Measurements from ENCODE around the gene GNAI3.

DNA sequence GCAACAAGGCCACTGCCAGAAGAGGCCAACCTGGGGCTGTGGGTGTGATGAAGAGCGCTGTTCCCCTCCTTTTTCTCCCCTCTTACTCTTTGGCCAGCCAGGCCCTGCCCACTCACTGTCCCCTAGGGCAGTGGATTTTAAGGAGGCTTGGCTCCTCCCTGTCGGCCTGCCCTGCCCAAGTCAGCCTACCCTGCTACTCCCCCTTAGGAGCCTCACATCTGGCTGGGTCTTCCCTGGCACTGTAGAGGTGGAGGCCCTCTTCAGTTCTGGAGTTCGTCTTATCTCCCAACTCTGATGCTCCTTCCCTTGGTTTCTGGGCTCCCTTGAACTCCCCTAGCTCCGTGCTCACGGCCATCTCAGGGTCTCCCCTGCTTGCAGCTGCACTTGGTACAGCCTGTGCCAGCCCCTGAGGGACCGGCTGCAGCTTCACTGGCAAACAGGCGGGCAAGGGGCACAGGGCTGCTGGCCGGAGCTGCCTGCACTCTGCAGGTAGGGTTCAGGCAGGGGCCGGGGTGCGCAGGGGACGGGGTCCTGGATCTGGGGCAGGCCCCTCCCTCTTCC, 75.3 kb downstream of the GNAI3 start:
- TF ChIP-seq, protein P1, sequence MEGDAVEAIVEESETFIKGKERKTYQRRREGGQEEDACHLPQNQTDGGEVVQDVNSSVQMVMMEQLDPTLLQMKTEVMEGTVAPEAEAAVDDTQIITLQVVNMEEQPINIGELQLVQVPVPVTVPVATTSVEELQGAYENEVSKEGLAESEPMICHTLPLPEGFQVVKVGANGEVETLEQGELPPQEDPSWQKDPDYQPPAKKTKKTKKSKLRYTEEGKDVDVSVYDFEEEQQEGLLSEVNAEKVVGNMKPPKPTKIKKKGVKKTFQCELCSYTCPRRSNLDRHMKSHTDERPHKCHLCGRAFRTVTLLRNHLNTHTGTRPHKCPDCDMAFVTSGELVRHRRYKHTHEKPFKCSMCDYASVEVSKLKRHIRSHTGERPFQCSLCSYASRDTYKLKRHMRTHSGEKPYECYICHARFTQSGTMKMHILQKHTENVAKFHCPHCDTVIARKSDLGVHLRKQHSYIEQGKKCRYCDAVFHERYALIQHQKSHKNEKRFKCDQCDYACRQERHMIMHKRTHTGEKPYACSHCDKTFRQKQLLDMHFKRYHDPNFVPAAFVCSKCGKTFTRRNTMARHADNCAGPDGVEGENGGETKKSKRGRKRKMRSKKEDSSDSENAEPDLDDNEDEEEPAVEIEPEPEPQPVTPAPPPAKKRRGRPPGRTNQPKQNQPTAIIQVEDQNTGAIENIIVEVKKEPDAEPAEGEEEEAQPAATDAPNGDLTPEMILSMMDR (conservative IDR thresholded peaks at IDR 0.05; ENCODE audit: low read depth, low read length) = no peak
- TF ChIP-seq EZH2 (IDR thresholded peaks at IDR 0.05; ENCODE audit: low read length, unreplicated experiment) = no peak
- no peak for TF ChIP-seq EZH2phosphoT487 (IDR thresholded peaks at IDR 0.05; ENCODE audit: borderline replicate concordance, low read length)

Measured in PC-3 (cell line).